Right forelimb (tissue), 1 donor: Measurements from ENCODE around the gene SLC4A1.

ENCODE experiments used
- DNase-seq: peaks from one replicate; pipeline ENCODE4 v3.0.0-alpha.2; 2018

Gene SLC4A1

GRCh38 chr17:44283344-44284023 is 15.5 kb upstream of the SLC4A1 start:
- no peak for DNase-seq

DNA sequence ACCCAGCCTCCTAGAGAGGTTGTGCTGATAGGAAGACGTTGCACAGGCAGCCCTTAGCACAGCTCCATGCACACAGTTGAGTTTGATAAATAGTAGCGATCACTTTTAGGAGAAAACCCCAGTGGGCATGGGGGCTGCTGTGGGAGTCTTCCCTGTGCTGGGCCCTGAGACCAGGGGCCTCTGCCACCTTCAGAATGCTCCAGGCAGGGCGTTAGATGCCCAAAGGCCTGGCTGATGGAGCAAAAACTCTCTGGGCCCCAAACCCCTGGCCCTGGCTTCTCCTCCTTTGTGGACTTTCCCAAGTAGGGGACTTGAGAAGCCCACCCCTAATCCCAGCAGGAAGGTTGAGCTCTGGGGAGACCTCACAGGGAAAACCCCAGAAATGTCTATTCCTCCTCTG is 14.3 kb upstream of the SLC4A1 start:
- no peak for DNase-seq

DNA sequence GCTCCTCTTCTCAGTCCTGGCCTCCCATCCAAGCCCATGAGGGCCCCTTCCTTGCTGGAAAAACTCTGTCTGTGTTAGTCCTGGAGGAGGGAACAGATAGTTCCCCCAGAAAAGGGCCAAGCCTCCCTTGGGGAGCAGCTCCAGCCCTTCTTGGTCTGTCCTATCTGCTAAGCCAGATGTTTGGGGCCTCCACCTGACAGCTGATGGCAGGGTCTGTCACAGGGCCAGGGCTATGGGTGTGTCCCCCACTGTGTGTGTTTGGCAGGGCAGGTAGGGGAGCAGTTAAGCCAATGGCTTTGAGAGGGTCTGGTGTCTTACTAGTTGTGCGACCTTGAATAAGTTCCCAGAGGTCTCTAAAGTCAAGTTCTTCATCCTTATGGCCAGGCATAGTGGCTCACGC is 13.6 kb upstream of the SLC4A1 start:
- no peak for DNase-seq

- DNase-seq, result no peak
Measured at GRCh38 chr17:44280392-44280937, 12.5 kb upstream of the SLC4A1 start.

- no peak for DNase-seq
Measured at GRCh38 chr17:44279666-44280391, 11.9 kb upstream of the SLC4A1 start.

GRCh38 chr17:44279346-44279665 is 11.4 kb upstream of the SLC4A1 start:
- no peak for DNase-seq

GRCh38 chr17:44277976-44278375 is 10.0 kb upstream of the SLC4A1 start:
- no peak for DNase-seq

GRCh38 chr17:44273607-44274006 is 5.7 kb upstream of the SLC4A1 start:
- no peak for DNase-seq

DNA sequence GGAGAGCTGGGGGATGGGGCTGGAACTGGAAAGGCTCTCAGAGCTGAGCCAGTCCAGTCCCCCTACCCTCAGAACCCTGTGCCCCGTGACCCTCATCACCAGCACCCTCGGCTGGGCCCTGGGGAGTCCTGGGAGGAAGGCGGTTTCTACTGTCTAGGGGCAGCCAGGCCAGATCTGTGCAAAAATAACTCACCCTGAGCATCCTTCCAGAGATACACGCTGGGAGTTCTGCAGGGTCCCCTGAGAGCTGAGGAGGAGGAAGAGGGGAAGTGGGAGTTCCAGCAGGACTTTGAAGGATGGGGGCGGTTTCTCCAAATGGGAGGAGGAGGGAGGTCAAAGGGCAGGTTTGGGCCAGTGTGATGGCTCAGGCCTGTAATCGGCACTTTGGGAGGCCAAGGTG is 5.0 kb upstream of the SLC4A1 start:
- DNase-seq, result no peak

GRCh38 chr17:44272321-44272951 is 4.5 kb upstream of the SLC4A1 start:
- no peak for DNase-seq

DNA sequence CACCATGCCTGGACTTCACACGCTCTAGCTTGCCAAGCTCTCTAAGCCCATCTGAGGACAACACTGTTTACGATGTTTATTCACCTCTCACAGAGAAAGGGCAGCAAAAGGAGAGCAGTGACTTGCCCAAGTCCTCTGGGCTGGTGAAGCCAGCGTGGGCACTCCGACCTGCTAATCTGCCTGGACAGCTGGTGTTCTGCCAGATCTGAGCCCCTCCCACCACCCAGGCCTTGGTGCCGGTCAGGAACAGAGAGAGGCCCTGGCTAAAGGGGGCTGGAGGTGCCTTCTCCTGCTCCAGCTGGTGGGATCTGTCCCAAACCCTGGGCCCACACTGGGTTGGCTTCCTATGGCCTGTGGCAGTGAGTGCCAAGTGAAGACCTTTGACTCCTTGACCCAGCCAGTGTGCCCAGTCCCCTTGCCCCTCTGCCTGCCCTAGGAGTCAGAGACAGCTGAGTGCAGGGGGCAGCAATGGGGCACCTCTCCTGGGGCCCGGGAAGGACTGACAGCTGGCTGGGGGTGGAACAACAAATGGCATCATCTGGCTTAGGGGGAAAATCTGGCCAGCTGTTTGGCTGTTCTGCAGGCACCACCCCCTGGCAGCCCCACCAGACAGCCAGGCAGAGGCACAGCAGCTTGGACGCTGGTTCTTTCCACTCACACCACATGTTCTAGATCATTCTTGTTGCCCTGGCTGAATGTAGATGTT is 1.8 kb upstream of the SLC4A1 start:
- peak; percentile 67 for DNase-seq

DNA sequence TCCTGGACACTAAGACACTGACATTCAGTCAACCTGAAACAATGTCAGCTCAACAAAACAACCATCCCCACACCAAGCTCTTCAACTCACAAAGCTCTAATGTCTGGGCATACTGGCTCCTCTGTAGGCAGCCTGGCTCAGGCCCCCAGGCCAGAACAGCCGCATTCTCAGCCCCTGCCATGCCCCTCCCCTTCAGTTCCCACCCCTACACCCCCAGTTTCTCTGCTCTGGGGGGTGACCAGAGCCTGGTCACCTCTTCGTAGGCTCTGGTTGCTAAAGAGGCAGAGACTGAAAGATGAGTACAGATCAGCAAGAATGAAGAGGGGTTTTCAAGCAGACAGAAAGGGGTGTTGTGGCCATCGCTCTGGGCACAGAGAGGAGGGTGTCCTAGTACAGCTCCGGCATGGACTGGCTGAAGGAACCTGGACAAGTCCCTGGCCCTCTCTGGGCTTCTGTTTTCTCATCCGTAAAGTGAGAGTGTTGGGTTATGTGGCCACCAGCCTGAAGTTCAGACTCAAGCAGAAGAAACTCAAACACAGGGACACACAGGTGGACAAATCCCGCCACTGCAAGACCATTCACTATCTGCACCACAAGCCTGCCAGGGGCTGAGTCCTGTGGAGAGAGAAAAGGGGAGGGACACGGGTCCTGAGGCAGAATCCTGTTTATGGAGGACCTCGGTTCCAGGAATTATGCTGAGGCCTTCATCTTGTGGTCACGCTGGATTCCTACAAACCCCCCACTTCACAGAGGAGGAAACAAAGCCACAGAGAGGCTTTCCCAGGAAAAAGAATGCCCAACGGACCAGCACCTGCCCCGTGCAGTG is 987 bp upstream of the SLC4A1 start:
- DNase-seq, result no peak

DNA sequence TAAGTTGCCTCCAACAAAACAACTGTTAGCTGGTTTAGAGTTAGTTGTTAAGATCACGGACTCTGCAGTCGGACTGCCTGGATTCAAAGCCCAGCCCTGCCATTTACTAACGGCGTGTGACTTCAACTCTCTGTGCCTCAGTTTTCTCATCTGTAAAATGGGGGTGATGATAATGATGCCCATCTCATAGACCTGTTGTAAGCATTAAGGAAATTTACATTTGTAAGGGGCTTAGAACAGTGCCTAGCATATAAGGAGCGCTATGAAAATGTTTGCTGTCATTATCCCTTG is 825 bp downstream of the SLC4A1 start:
- DNase-seq, result no peak

DNA sequence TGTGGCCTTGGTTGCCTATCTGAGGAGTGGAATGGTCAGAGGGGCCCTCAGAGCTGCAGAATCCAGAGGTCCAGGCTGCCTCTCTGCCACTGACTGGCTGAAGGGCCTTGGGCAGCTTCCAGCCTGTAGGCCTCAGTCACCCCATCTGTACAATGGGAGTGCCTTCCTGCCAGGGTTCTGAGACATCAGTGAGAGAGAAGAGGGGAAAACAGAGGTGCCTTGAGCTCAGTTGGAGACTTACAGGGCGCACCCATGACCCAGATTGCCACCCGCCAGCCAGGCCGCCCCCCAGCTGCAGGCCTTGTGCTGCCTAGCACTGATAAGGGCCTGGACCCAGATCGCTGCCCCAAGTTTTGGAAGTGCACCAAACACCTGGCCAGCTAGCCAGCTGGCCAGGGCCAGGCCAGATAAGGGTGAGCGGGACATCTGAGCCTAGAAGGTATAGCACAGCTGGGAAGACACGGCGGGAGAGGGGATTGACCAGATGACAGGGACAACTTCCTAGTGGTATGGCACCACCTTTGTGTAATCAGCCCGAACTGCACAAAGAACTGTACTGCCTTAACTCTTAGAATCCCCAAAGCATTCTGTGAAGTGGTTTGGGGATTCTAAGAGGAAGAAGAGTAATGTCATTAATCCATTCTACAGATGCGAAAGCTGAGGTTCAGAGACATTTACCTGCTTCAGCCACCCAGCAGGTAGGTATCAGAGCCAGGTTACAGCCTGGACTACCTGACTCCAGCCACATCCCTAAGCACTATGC is 1.4 kb downstream of the SLC4A1 start:
- no peak for DNase-seq

- DNase-seq, result no peak
Measured at GRCh38 chr17:44263345-44263902, 4.5 kb downstream of the SLC4A1 start.

DNA sequence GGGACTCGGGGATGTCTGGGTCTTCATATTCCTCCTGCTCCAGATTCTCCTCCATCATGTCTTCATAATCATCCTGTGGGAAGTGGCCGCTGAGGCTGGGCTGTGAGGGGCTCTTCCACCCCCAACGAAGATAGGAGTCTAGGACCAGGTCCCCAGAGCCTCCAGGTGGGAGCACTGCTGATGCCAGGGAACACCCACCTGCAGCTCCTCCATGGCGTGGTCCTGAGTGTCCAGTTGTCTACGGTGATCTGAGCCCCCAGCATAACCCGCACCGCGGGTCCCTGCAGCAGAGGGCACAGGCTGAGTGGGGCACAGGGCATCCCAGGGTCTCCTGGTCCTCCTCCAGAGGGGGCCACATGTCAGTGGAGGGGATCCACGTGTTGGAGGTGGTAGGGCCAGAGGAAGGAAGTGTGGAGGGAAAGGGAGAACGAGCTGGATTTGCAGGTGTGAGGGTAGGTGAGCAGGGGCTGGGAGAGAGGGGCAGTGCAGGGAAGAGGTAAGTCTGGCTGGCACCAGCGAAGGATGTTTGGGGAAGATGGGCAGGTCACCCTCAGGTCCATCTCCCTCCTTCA is 5.2 kb downstream of the SLC4A1 start:
- no peak for DNase-seq

DNA sequence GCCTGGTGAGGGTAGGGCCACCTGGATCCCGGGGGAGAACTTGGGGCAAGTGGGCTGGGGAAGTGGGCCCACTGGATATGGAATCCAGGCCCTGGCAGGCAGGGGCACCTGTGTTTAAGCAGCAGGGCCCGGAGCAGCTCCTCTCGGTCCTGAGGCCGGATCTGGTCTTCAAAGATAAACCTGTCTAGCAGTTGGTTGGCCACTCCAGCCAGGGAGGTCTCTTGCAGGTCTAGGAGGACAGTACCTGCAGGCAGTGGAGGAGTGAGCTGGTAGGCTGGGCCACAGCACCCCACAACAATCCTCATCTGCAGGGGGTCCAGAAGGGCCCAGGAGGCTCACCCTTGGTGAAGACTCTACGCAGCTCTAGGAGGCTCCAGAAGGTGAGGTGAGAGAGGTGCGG is 7.6 kb downstream of the SLC4A1 start:
- DNase-seq, result no peak

DNA sequence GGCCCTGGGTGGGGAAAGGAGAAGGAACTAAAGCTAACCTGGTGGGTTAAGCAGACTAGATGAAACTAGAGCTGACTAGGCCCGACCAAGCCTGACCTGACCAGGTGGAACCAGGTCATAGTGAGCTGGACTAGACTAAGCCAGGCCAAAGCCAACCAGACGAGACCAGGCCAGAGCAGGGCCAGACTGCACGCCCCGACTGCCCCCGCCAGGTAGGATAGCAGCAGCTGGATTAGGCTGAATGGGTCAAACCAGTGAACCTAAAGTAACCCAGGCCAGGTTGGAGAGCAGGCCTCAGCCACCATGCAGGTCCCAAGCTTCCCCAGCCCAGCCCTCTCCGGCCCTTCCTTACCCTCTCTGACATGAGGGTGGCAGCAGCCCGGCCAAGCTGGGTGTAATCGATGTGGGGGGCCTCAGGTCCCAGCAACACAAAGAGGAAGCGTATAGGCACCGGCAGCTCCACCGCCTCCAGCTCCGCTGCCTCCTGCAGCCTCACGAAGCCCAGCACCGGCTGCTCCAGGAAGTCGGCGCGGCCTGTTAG is 9.1 kb downstream of the SLC4A1 start:
- DNase-seq, result no peak

GRCh38 chr17:44257815-44258760 is 9.8 kb downstream of the SLC4A1 start:
- no peak for DNase-seq

DNA sequence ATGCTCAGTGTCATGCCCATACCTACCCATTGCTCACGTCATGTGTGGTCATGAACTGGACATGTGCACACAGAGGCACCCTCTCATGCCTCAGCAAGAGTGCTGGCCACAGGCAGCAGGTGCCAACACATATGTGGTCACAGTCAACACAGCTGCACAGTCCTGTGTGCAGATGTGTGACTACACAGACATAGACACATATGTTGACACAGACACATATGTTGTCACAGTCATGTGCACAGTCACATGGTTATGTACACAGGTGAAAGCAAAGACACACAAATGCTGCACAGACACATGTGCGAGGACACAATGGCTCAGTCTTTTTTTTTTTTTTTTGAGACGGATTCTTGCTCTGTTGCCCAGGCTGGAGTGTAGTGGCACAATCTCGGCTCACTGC is 11.3 kb downstream of the SLC4A1 start:
- no peak for DNase-seq
